Liver (tissue), 9 donors: ENCODE data around the gene DLGAP5. TPM values are rescaled to one million over a fixed set of nuclear protein-coding genes. Genes with fewer than 3 reads are reported as not detected.

Source experiments
- DNase-seq: peaks from one replicate; pipeline ENCODE4 v3.0.0-alpha.2; 2017; ENCODE audit warnings: low spot score
- H3K27ac ChIP-seq, 2 donors: one replicate each; pipeline ENCODE4 v1.7.0; 2013; ENCODE audit warnings: inconsistent platforms in 2 of 2, low read length in 2 of 2, control low read depth in 1 of 2, low read depth in 1 of 2, mild to moderate bottlenecking in 1 of 2
- H3K27me3 ChIP-seq, 4 donors: one replicate each; pipeline versions ENCODE4 v1.6.1 to v1.7.0; 2013; ENCODE audit warnings: low read length in 3 of 4, inconsistent platforms in 1 of 4, mild to moderate bottlenecking in 1 of 4, moderate library complexity in 1 of 4; ENCODE audit not compliant: control insufficient read depth in 4 of 4, insufficient read depth in 4 of 4
- H3K36me3 ChIP-seq, 4 donors: one replicate each; pipeline versions ENCODE4 v1.6.1 to v1.7.0; 2013; ENCODE audit warnings: low read length in 3 of 4, mild to moderate bottlenecking in 3 of 4, low read depth in 1 of 4, moderate library complexity in 1 of 4; ENCODE audit not compliant: control insufficient read depth in 4 of 4, insufficient read depth in 3 of 4
- H3K4me1 ChIP-seq, 4 donors: one replicate each; pipeline versions ENCODE4 v1.6.1 to v1.7.0; 2013; ENCODE audit warnings: low read length in 3 of 4, mild to moderate bottlenecking in 3 of 4, moderate library complexity in 1 of 4; ENCODE audit not compliant: control insufficient read depth in 4 of 4, insufficient read depth in 4 of 4
- H3K4me3 ChIP-seq, 3 donors: one replicate each; pipeline versions ENCODE4 v1.6.1 to v1.7.0; 2013; ENCODE audit warnings: low read length in 3 of 3, control low read depth in 1 of 3, low read depth in 1 of 3, mild to moderate bottlenecking in 1 of 3
- H3K9ac ChIP-seq, 2 donors: one replicate each; pipeline ENCODE4 v1.7.0; 2013; ENCODE audit warnings: low read length in 2 of 2, mild to moderate bottlenecking in 2 of 2, moderate library complexity in 2 of 2, control low read depth in 1 of 2, low read depth in 1 of 2
- H3K9me3 ChIP-seq, 4 donors: one replicate each; pipeline versions ENCODE4 v1.6.1 to v1.7.0; 2013; ENCODE audit warnings: low read length in 3 of 4; ENCODE audit not compliant: control insufficient read depth in 4 of 4
- EGR1 ChIP-seq, 2 donors: IDR thresholded peaks; 2 replicates each; pipeline ENCODE4 v1.6.1; 2016 to 2018; ENCODE audit warnings: antibody characterized with exemption in 2 of 2, low read depth in 2 of 2
- FOXA1 ChIP-seq: IDR thresholded peaks from 2 replicates; pipeline ENCODE4 v1.6.1; 2016; ENCODE audit warnings: antibody characterized with exemption
- FOXA2 ChIP-seq: IDR thresholded peaks from 2 replicates; pipeline ENCODE4 v1.6.1; 2016; ENCODE audit warnings: antibody characterized with exemption
- GABPA ChIP-seq, 2 donors: IDR thresholded peaks in 1 of 2; conservative IDR thresholded peaks in 1 of 2; 2 replicates each; pipeline ENCODE4 v1.6.1; 2016; ENCODE audit warnings: antibody characterized with exemption in 2 of 2, mild to moderate bottlenecking in 1 of 2, moderate library complexity in 1 of 2
- HNF4A ChIP-seq, 2 donors: conservative IDR thresholded peaks; 2 replicates each; pipeline ENCODE4 v1.6.1; 2016; ENCODE audit warnings: antibody characterized with exemption in 2 of 2, mild to moderate bottlenecking in 2 of 2
- HNF4G ChIP-seq: IDR thresholded peaks from 2 replicates; pipeline ENCODE4 v1.6.1; 2016; ENCODE audit warnings: antibody characterized with exemption
- JUND ChIP-seq, 2 donors: IDR thresholded peaks; 2 replicates each; pipeline ENCODE4 v1.6.1; 2016; ENCODE audit warnings: antibody characterized with exemption in 2 of 2
- NR2F2 ChIP-seq: IDR thresholded peaks from 2 replicates; pipeline ENCODE4 v1.6.1; 2016; ENCODE audit warnings: antibody characterized with exemption
- RAD21 ChIP-seq, 2 donors: IDR thresholded peaks; 2 replicates each; pipeline ENCODE4 v1.6.1; 2016; ENCODE audit warnings: antibody characterized with exemption in 2 of 2, mild to moderate bottlenecking in 2 of 2
- RXRA ChIP-seq, 2 donors: IDR thresholded peaks; 2 replicates each; pipeline ENCODE4 v1.6.1; 2017 to 2018; ENCODE audit warnings: antibody characterized with exemption in 2 of 2, mild to moderate bottlenecking in 1 of 2
- SP1 ChIP-seq: IDR thresholded peaks from 2 replicates; pipeline ENCODE4 v1.6.1; 2018; ENCODE audit warnings: antibody characterized with exemption, mild to moderate bottlenecking
- TAF1 ChIP-seq: conservative IDR thresholded peaks from 2 replicates; pipeline ENCODE4 v1.6.1; 2016; ENCODE audit warnings: antibody characterized with exemption, mild to moderate bottlenecking
- YY1 ChIP-seq: IDR thresholded peaks from 2 replicates; pipeline ENCODE4 v1.6.1; 2016; ENCODE audit warnings: antibody characterized with exemption, mild to moderate bottlenecking
- WGBS: extraction: QIAGEN DNeasy Blood & Tissue Kit; methylation state at CpG from one replicate; pipeline ENCODE4 v1.1.7; 2013; 5-methylcytosine and 5-hydroxymethylcytosine counted together
- polyA plus RNA-seq, 2 donors: library from polyadenylated mRNA; stranded (reverse) in 1 of 2; unstranded in 1 of 2; fragments of 200-250 nt in 1 of 2; fragments of >200 nt in 1 of 2; fragmentation: Nextera tagmentation in 1 of 2; extraction: Ambion mirVana in 1 of 2; gene quantifications; one replicate each; pipeline versions ENCODE4 v1.2.1 to v1.2.3, GENCODE V29; 2013 to 2015
- total RNA-seq, 2 donors: library from RNA; depleted of rRNA; stranded (reverse); fragments of >200 nt; gene quantifications; one replicate each; pipeline ENCODE4 v1.2.3, GENCODE V29; 2014
- TF ChIP-seq, protein P1 (sequence below): IDR thresholded peaks from 2 replicates; pipeline ENCODE4 v1.6.1; 2016; ENCODE audit warnings: antibody characterized with exemption
- TF ChIP-seq, protein P2 (sequence below): IDR thresholded peaks from 2 replicates; pipeline ENCODE4 v1.6.1; 2016; ENCODE audit warnings: antibody characterized with exemption, mild to moderate bottlenecking
- TF ChIP-seq, protein P3 (sequence below): IDR thresholded peaks from 2 replicates; pipeline ENCODE4 v1.6.1; 2016; ENCODE audit warnings: antibody characterized with exemption
- TF ChIP-seq, protein P4 (sequence below): fragments of 150-350 bp; IDR thresholded peaks from 2 replicates; pipeline ENCODE4 v1.5.1; 2017; ENCODE audit warnings: improper control_type of control experiment, low read depth, low read length; ENCODE audit not compliant: missing input control
- TF ChIP-seq, protein P5 (sequence below): IDR thresholded peaks from 2 replicates; pipeline ENCODE4 v1.6.1; 2016; ENCODE audit warnings: antibody characterized with exemption
- donor health status: healthy.
- donor health status: healthy.
- donor health status: healthy.
- donor health status: healthy.
- donor health status: healthy.

The DLGAP5 gene
- total and polyA plus RNA-seq, 4 donors: under 0.01 to 42.5 (median 0.70) TPM

DNA sequence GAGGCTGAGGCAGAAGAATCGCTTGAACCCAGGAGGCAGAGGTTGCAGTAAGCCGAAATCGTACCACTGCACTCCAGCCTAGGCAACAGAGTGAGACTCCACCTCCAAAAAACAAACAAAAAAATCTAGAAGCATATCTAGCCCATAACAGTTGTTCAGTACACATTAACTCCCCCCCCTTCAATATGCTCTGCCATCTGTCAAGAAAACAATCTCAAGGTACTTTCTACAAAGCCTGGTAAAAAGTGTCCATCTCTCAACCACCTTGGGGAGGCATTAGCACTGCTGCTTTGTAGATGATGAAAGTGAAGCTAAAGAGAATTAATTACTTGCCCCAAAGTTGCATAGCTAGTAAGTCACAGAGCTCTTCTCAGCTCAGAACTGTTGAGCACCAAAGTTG, 37.4 kb downstream of the DLGAP5 start (continued):
- no peak for TF ChIP-seq NR2F2
- no peak for TF ChIP-seq GABPA (IDR thresholded peaks at IDR 0.05 in 1 of 2, conservative IDR thresholded peaks at IDR 0.05 in 1 of 2)

DNA sequence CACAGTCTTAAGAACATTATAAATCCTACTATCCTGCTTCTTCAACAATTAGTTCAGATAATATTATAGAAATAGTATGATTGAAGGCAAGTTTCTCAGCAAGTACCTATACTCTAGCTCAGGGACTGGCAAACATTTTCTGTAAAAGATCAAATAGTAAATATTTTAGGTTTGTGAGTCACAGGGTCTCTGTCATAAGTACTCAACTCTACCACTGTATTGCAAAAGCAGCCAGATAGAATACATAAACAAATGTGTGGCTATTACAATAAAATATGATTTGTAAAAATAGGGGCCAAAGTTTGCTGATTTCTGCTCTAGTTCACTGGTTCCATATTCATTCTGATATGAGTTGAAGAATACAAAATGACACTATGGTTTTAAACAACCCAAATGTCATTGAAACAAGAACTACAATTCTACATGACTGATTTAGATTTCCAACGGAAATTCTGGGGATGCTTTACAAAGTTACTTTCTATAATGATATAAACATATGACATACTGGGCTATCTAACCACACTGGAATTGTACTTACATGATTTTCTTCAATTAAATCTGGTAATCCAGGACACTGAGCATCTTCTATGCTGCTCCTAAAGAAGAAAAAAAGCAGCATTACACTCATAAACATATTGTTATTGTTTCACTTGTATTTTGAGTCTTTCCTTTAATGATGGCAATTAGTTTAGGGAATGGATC, 39.2 kb downstream of the DLGAP5 start:
- Histone ChIP-seq H3K27ac (no peak overlapping the region), H3K4me1 (no peaks in the 10 kb centered on the region), H3K36me3 (no peaks in the 10 kb centered on the region), H3K9ac (no peak overlapping the region), H3K27me3 (no peaks in the 10 kb centered on the region), H3K9me3 (no peaks in the 10 kb centered on the region), H3K4me3 (no peak overlapping the region)
- DNase-seq: no peak
- 84% methylated on average over 1 of the region's 1 CpG for WGBS
- TF ChIP-seq HNF4A (conservative IDR thresholded peaks at IDR 0.05) (no peak), YY1 (no peak), RAD21 (IDR thresholded peaks at IDR 0.05) (no peak), GABPA (IDR thresholded peaks at IDR 0.05 in 1 of 2, conservative IDR thresholded peaks at IDR 0.05 in 1 of 2) (no peak), HNF4G (no peak)

DNA sequence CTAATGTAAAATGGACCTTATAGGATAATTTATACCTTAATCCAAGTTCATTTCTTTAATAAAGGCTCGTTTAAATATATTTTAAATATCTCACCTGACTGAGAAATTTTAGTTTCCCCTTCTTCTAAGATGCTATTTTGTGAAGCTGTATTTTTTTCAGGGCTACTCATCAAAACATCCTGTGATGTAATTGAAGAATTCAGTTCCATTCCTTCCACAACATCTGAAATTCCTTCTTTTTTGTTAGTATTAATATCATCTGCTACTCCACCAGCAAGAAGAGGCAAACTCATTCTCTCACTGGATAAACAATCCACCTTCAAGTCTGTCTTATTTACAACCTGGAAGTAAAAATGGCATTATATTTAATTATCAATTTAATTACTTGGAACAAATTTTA, 39.8 kb downstream of the DLGAP5 start:
- Histone ChIP-seq H3K4me3 (no peak overlapping the region), H3K27ac (no peak overlapping the region), H3K9me3 (no peaks in the 10 kb centered on the region), H3K36me3 (no peaks in the 10 kb centered on the region), H3K27me3 (no peaks in the 10 kb centered on the region), H3K9ac (no peak overlapping the region), H3K4me1 (peaks cover 0 to 1% (median 0%) of the 10 kb centered on the region in 4 donors)
- TF ChIP-seq YY1 (no peak), FOXA2 (no peak), NR2F2 (no peak), TAF1 (no peak), HNF4G (no peak), EGR1 (IDR thresholded peaks at IDR 0.05; ENCODE audit: low read depth in 2 of 2) (no peak), JUND (IDR thresholded peaks at IDR 0.05) (no peak), FOXA1 (no peak), HNF4A (conservative IDR thresholded peaks at IDR 0.05) (no peak), SP1 (no peak), RXRA (IDR thresholded peaks at IDR 0.05) (no peak)
- TF ChIP-seq, protein P1, sequence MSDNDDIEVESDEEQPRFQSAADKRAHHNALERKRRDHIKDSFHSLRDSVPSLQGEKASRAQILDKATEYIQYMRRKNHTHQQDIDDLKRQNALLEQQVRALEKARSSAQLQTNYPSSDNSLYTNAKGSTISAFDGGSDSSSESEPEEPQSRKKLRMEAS: no peak
- TF ChIP-seq, protein P2, sequence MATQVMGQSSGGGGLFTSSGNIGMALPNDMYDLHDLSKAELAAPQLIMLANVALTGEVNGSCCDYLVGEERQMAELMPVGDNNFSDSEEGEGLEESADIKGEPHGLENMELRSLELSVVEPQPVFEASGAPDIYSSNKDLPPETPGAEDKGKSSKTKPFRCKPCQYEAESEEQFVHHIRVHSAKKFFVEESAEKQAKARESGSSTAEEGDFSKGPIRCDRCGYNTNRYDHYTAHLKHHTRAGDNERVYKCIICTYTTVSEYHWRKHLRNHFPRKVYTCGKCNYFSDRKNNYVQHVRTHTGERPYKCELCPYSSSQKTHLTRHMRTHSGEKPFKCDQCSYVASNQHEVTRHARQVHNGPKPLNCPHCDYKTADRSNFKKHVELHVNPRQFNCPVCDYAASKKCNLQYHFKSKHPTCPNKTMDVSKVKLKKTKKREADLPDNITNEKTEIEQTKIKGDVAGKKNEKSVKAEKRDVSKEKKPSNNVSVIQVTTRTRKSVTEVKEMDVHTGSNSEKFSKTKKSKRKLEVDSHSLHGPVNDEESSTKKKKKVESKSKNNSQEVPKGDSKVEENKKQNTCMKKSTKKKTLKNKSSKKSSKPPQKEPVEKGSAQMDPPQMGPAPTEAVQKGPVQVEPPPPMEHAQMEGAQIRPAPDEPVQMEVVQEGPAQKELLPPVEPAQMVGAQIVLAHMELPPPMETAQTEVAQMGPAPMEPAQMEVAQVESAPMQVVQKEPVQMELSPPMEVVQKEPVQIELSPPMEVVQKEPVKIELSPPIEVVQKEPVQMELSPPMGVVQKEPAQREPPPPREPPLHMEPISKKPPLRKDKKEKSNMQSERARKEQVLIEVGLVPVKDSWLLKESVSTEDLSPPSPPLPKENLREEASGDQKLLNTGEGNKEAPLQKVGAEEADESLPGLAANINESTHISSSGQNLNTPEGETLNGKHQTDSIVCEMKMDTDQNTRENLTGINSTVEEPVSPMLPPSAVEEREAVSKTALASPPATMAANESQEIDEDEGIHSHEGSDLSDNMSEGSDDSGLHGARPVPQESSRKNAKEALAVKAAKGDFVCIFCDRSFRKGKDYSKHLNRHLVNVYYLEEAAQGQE: no peak
- TF ChIP-seq, protein P3, sequence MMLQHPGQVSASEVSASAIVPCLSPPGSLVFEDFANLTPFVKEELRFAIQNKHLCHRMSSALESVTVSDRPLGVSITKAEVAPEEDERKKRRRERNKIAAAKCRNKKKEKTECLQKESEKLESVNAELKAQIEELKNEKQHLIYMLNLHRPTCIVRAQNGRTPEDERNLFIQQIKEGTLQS: no peak
- TF ChIP-seq, protein P4, sequence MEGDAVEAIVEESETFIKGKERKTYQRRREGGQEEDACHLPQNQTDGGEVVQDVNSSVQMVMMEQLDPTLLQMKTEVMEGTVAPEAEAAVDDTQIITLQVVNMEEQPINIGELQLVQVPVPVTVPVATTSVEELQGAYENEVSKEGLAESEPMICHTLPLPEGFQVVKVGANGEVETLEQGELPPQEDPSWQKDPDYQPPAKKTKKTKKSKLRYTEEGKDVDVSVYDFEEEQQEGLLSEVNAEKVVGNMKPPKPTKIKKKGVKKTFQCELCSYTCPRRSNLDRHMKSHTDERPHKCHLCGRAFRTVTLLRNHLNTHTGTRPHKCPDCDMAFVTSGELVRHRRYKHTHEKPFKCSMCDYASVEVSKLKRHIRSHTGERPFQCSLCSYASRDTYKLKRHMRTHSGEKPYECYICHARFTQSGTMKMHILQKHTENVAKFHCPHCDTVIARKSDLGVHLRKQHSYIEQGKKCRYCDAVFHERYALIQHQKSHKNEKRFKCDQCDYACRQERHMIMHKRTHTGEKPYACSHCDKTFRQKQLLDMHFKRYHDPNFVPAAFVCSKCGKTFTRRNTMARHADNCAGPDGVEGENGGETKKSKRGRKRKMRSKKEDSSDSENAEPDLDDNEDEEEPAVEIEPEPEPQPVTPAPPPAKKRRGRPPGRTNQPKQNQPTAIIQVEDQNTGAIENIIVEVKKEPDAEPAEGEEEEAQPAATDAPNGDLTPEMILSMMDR: no peak
- TF ChIP-seq, protein P5, sequence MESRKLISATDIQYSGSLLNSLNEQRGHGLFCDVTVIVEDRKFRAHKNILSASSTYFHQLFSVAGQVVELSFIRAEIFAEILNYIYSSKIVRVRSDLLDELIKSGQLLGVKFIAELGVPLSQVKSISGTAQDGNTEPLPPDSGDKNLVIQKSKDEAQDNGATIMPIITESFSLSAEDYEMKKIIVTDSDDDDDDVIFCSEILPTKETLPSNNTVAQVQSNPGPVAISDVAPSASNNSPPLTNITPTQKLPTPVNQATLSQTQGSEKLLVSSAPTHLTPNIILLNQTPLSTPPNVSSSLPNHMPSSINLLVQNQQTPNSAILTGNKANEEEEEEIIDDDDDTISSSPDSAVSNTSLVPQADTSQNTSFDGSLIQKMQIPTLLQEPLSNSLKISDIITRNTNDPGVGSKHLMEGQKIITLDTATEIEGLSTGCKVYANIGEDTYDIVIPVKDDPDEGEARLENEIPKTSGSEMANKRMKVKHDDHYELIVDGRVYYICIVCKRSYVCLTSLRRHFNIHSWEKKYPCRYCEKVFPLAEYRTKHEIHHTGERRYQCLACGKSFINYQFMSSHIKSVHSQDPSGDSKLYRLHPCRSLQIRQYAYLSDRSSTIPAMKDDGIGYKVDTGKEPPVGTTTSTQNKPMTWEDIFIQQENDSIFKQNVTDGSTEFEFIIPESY: no peak
- WGBS: 96% methylated on average over 1 of the region's 1 CpG
- no peak for DNase-seq
